Measurements from ENCODE around the gene PCOLCE2. TPM values are rescaled to one million over a fixed set of nuclear protein-coding genes. Genes with fewer than 3 reads are reported as not detected.
A peak's percentile ranks its signal among the peaks of the same experiment; 100 is the strongest.

The PCOLCE2 gene
- total and polyA plus RNA-seq, 8 donors, result 0.75 to 26.9 (median 3.7) TPM; not detected in 2

GRCh38 chr3:142894493-142894892, 5.6 kb upstream of the PCOLCE2 start:
- Histone ChIP-seq H3K4me1 (peaks cover 0 to under 1% (median under 1%) of the 10 kb centered on the region in 4 donors), H3K27ac (no peak overlapping the region), H3K27me3 (peaks cover 0 to 14% (median 3%) of the 10 kb centered on the region in 3 donors), H3K9me3 (no peaks in the 10 kb centered on the region), H3K36me3 (no peaks in the 10 kb centered on the region), H3K4me3 (no peak overlapping the region)
- 67 to 86% (median 73%) methylated on average over 3 of the region's 3 CpGs for WGBS, 5 donors
- intact Hi-C loops (cut with DNase I; ENCODE audit: low total_unique reads), result no loop called here
- DNase-seq, result no peak
- TF ChIP-seq POLR2A (IDR thresholded peaks at IDR 0.05) (no peak), POLR2AphosphoS5 (IDR thresholded peaks at IDR 0.05) (no peak), EP300 (IDR thresholded peaks at IDR 0.05) (no peak)
- TF ChIP-seq, protein P1, sequence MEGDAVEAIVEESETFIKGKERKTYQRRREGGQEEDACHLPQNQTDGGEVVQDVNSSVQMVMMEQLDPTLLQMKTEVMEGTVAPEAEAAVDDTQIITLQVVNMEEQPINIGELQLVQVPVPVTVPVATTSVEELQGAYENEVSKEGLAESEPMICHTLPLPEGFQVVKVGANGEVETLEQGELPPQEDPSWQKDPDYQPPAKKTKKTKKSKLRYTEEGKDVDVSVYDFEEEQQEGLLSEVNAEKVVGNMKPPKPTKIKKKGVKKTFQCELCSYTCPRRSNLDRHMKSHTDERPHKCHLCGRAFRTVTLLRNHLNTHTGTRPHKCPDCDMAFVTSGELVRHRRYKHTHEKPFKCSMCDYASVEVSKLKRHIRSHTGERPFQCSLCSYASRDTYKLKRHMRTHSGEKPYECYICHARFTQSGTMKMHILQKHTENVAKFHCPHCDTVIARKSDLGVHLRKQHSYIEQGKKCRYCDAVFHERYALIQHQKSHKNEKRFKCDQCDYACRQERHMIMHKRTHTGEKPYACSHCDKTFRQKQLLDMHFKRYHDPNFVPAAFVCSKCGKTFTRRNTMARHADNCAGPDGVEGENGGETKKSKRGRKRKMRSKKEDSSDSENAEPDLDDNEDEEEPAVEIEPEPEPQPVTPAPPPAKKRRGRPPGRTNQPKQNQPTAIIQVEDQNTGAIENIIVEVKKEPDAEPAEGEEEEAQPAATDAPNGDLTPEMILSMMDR (IDR thresholded peaks at IDR 0.05), result no peak

DNA sequence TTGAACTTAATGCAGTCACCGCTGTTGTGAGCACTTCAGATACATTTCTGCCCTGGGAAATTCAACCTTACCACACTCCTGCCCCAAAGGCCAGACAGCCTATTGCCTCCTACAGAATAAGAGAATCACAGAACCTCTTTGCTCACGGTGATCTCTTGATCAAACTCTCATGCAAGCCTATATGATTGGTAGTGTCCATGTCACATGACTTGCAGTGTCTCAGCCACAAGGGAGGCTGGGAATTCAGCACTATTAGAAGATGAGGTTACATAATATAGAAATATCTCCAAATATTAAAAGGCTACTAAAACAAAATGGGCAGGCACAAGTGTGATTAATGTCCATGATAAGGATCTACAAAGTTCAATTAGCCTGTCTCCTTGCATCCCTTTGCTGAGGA, 3.8 kb upstream of the PCOLCE2 start:
- DNase-seq, result no peak
- Histone ChIP-seq H3K27me3 (peaks cover 0 to 26% (median 20%) of the 10 kb centered on the region in 3 donors), H3K36me3 (no peaks in the 10 kb centered on the region), H3K9me3 (no peaks in the 10 kb centered on the region), H3K4me3 (no peak overlapping the region), H3K27ac (no peak overlapping the region), H3K4me1 (peaks cover 12 to 18% (median 16%) of the 10 kb centered on the region in 4 donors)
- intact Hi-C loops (cut with DNase I; ENCODE audit: low total_unique reads), result no loop called here
- WGBS, 5 donors, result 85 to 100% (median 93%) methylated on average over 2 of the region's 2 CpGs
- no peak for TF ChIP-seq POLR2AphosphoS5 (IDR thresholded peaks at IDR 0.05)
- TF ChIP-seq, protein P1 (IDR thresholded peaks at IDR 0.05), result no peak
- TF ChIP-seq POLR2A (IDR thresholded peaks at IDR 0.05), result no peak
- no peak for TF ChIP-seq EP300 (IDR thresholded peaks at IDR 0.05)

DNA sequence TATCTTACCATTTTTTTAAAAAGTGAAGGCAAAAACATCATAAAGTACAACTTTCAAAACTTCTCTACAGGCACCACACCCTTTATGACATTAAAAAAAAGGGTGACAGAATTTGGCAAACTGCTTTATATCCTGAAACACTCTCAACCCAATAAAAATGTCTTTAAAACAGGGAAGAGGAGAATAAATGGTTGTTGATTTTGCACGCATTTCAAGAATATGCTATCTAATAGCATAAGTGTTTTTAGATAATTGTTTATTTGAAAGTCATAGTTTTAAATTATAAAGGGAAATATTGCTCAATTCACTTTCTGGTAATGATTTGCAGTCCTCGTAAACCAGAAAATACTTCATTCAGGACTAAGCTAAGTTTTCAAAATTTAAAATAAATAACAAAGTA, 1.7 kb upstream of the PCOLCE2 start:
- Histone ChIP-seq H3K4me3 (no peak overlapping the region), H3K27me3 (peaks cover 0 to 33% (median 20%) of the 10 kb centered on the region in 3 donors), H3K4me1 (peaks cover 12 to 18% (median 16%) of the 10 kb centered on the region in 4 donors), H3K27ac (no peak overlapping the region), H3K36me3 (no peaks in the 10 kb centered on the region), H3K9me3 (no peaks in the 10 kb centered on the region)
- no peak for DNase-seq
- intact Hi-C loops (cut with DNase I; ENCODE audit: low total_unique reads), result no loop called here
- TF ChIP-seq POLR2A (IDR thresholded peaks at IDR 0.05), result no peak
- no peak for TF ChIP-seq EP300 (IDR thresholded peaks at IDR 0.05)
- TF ChIP-seq, protein P1 (IDR thresholded peaks at IDR 0.05), result no peak
- no peak for TF ChIP-seq POLR2AphosphoS5 (IDR thresholded peaks at IDR 0.05)
- WGBS, 5 donors, result 79 to 89% (median 84%) methylated on average over 2 of the region's 2 CpGs

DNA sequence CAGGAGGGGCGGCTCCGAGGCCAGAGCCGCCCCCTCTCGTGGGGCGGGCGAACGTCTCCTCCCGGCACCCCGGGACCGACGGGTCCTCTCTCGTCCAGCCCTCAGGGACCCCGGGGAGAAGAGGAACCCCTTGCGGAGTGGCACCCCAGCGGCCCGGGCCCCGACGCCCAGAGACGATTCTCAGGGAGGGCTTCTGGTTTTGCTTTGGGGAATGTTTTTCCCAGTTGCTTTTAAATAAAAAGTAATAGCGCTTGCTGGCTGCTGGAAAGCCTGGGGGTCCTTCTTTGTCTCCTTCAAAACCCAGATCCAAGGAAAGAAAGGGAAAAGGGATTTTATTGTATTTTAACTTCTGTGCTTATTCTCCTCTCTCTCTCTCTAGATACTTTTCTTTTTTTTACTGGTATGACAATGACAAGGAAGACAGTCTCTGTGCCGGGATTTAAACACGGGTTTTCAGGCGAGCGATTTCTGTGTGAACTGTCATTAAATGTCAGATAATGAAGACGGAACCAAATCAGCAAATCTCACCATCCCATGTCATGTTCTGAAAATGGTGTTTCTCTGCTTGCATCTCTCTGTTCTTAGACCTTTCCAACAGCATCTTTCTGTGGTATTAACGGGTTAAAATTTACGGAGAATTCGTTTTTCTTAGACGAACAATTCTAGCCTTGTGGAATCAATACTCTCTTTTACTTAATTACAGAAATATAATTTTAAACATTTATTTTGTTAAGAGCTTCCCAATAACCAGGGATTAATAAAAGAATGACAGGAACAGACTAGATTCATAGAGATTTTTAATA, 530 bp upstream of the PCOLCE2 start:
- TF ChIP-seq EP300 (IDR thresholded peaks at IDR 0.05), result no peak
- no peak for TF ChIP-seq POLR2A (IDR thresholded peaks at IDR 0.05)
- TF ChIP-seq POLR2AphosphoS5 (IDR thresholded peaks at IDR 0.05), result no peak
- TF ChIP-seq, protein P1 (IDR thresholded peaks at IDR 0.05), result no peak
- H3K36me3 ChIP-seq, result no peaks in the 10 kb centered on the region
- H3K27me3 ChIP-seq, result peaks cover 0 to 36% (median 20%) of the 10 kb centered on the region in 3 donors
- WGBS, 5 donors, result 9 to 23% (median 12%) methylated on average over 17 to 29 of the region's 29 CpGs
- DNase-seq, result no peak
- peak overlapping the region; percentile 53 to 73 (median 66) for H3K4me3 ChIP-seq
- no peaks in the 10 kb centered on the region for H3K9me3 ChIP-seq
- H3K4me1 ChIP-seq, result peaks cover 12 to 18% (median 16%) of the 10 kb centered on the region in 4 donors
- peak overlapping the region in 2 of 5 donors; percentile 0 to 30 for H3K27ac ChIP-seq
- intact Hi-C loops (cut with DNase I; ENCODE audit: low total_unique reads), result no loop called here
